Mesodermal cell (in vitro differentiated cells): Measurements from ENCODE around the gene ATG2B.
"Not testable (repeated sequence)": the region's sequence is repeated elsewhere in the genome, so short reads cannot be mapped to it uniquely, and the experiment has no call there.

ENCODE experiments used
- H3K27ac ChIP-seq: 2 replicates; pipeline ENCODE4 v1.7.0; 2013; ENCODE audit warnings: mild to moderate bottlenecking, low read depth, low read length, moderate library complexity; ENCODE audit not compliant: severe bottlenecking
- H3K36me3 ChIP-seq: 2 replicates; pipeline ENCODE4 v1.7.1; 2013; ENCODE audit warnings: mild to moderate bottlenecking, low read length, moderate library complexity; ENCODE audit not compliant: control insufficient read depth, insufficient read depth
- H3K4me1 ChIP-seq: one replicate; pipeline ENCODE4 v1.7.1; 2013; ENCODE audit warnings: mild to moderate bottlenecking, low read length; ENCODE audit not compliant: insufficient read depth, control insufficient read depth, poor library complexity, severe bottlenecking
- H3K4me3 ChIP-seq: 2 replicates; pipeline ENCODE4 v1.7.0; 2013; ENCODE audit warnings: low read length, control low read depth, mild to moderate bottlenecking; ENCODE audit not compliant: insufficient read depth, poor library complexity, severe bottlenecking; ENCODE audit errors: extremely low read depth
- H3K9me3 ChIP-seq: 2 replicates; pipeline ENCODE4 v1.7.1; 2013; ENCODE audit warnings: mild to moderate bottlenecking, low read length, moderate library complexity; ENCODE audit not compliant: control insufficient read depth
- WGBS, 2 experiments: methylation state at CpG; one replicate each; pipeline ENCODE4 v1.1.5; 2013; ENCODE audit warnings: missing lambda C conversion rate in 2 of 2; ENCODE audit not compliant: insufficient coverage in 2 of 2; 5-methylcytosine and 5-hydroxymethylcytosine counted together

The ATG2B gene

GRCh38 chr14:96352708-96353107, 10.4 kb downstream of the ATG2B start:
- Histone ChIP-seq H3K4me1 (no peaks in the 10 kb centered on the region), H3K4me3 (no peak overlapping the region), H3K9me3 (no peaks in the 10 kb centered on the region), H3K27ac (no peak overlapping the region), H3K36me3 (peaks cover 4% of the 10 kb centered on the region)
- WGBS, 2 experiments: no CpG with 5 or more reads among the region's 2 CpGs

GRCh38 chr14:96351986-96352385, 11.2 kb downstream of the ATG2B start:
- Histone ChIP-seq H3K9me3 (no peaks in the 10 kb centered on the region), H3K4me3 (no peak overlapping the region), H3K36me3 (peaks cover 4% of the 10 kb centered on the region), H3K27ac (no peak overlapping the region), H3K4me1 (no peaks in the 10 kb centered on the region)
- WGBS, 2 experiments: no CpG with 5 or more reads among the region's 3 CpGs

GRCh38 chr14:96349286-96350075, 13.7 kb downstream of the ATG2B start:
- WGBS, 2 experiments: 75 to 81% methylated on average over 5 of the region's 7 CpGs
- H3K4me1 ChIP-seq: no peaks in the 10 kb centered on the region

GRCh38 chr14:96347957-96348356, 15.2 kb downstream of the ATG2B start:
- not testable (repeated sequence) for H3K4me3 ChIP-seq, H3K9me3 ChIP-seq, H3K36me3 ChIP-seq, H3K4me1 ChIP-seq, H3K27ac ChIP-seq
- WGBS, 2 experiments: no CpG with 5 or more reads among the region's 2 CpGs

More at GRCh38 chr14:96349286-96350075, 13.7 kb downstream of the ATG2B start:
- Histone ChIP-seq H3K27ac (no peak overlapping the region), H3K9me3 (no peaks in the 10 kb centered on the region), H3K4me3 (no peak overlapping the region), H3K36me3 (peaks cover 4% of the 10 kb centered on the region)

- Histone ChIP-seq H3K27ac (no peak overlapping the region), H3K9me3 (no peaks in the 10 kb centered on the region), H3K4me3 (no peak overlapping the region), H3K4me1 (no peaks in the 10 kb centered on the region), H3K36me3 (peaks cover under 1% of the 10 kb centered on the region)
- no CpG with 5 or more reads among the region's 2 CpGs for whole genome bisulfite sequencing, 2 experiments
Measured at GRCh38 chr14:96345669-96346068, 17.5 kb downstream of the ATG2B start.

- H3K4me1 ChIP-seq: no peaks in the 10 kb centered on the region
- H3K9me3 ChIP-seq: no peaks in the 10 kb centered on the region
- no peak overlapping the region for H3K4me3 ChIP-seq
- 70% methylated on average over 2 of the region's 3 CpGs; no CpG with 5 or more reads in 1 of the 2 experiments for WGBS, 2 experiments
- no peak overlapping the region for H3K27ac ChIP-seq
- H3K36me3 ChIP-seq: peaks cover 15% of the 10 kb centered on the region
Measured at GRCh38 chr14:96341323-96341722, 21.8 kb downstream of the ATG2B start.

- no peak overlapping the region for H3K27ac ChIP-seq
- H3K9me3 ChIP-seq: no peaks in the 10 kb centered on the region
- no peak overlapping the region for H3K4me3 ChIP-seq
- WGBS, 2 experiments: no CpG with 5 or more reads among the region's 1 CpG
- peaks cover 20% of the 10 kb centered on the region for H3K36me3 ChIP-seq
- H3K4me1 ChIP-seq: no peaks in the 10 kb centered on the region
Measured at GRCh38 chr14:96338551-96338950, 24.6 kb downstream of the ATG2B start.

- H3K4me1 ChIP-seq: no peaks in the 10 kb centered on the region
- no peak overlapping the region for H3K27ac ChIP-seq
- no peaks in the 10 kb centered on the region for H3K9me3 ChIP-seq
- no peak overlapping the region for H3K4me3 ChIP-seq
- peaks cover 20% of the 10 kb centered on the region for H3K36me3 ChIP-seq
- WGBS, 2 experiments: 86 to 92% methylated on average over 5 to 6 of the region's 7 CpGs
Measured at GRCh38 chr14:96324219-96324618, 38.9 kb downstream of the ATG2B start.

GRCh38 chr14:96320605-96321004, 42.5 kb downstream of the ATG2B start:
- Histone ChIP-seq H3K4me1 (no peaks in the 10 kb centered on the region), H3K36me3 (peaks cover 26% of the 10 kb centered on the region), H3K9me3 (no peaks in the 10 kb centered on the region), H3K27ac (no peak overlapping the region), H3K4me3 (no peak overlapping the region)
- WGBS, 2 experiments: no CpG with 5 or more reads among the region's 1 CpG

GRCh38 chr14:96318836-96319235, 44.3 kb downstream of the ATG2B start:
- 93 to 96% methylated on average over 9 of the region's 9 CpGs for WGBS, 2 experiments
- no peaks in the 10 kb centered on the region for H3K4me1 ChIP-seq
- H3K27ac ChIP-seq: no peak overlapping the region
- H3K4me3 ChIP-seq: no peak overlapping the region
- H3K36me3 ChIP-seq: peaks cover 28% of the 10 kb centered on the region
- H3K9me3 ChIP-seq: no peaks in the 10 kb centered on the region

GRCh38 chr14:96316087-96316486, 47.1 kb downstream of the ATG2B start:
- Histone ChIP-seq H3K9me3 (no peaks in the 10 kb centered on the region), H3K27ac (no peak overlapping the region), H3K4me3 (no peak overlapping the region), H3K36me3 (peaks cover 28% of the 10 kb centered on the region), H3K4me1 (no peaks in the 10 kb centered on the region)
- WGBS, 2 experiments: no CpG with 5 or more reads among the region's 3 CpGs
